MM.1S (cell line): Measurements from ENCODE around the gene TMEM132D.

Source experiments
- DNase-seq: peaks from one replicate; pipeline ENCODE4 v3.0.0-alpha.2; 2015
- H2AFZ ChIP-seq: fragments of 300-600 bp; sonication (generic); 2 replicates; pipeline ENCODE4 v1.6.0; 2016; ENCODE audit warnings: antibody characterized with exemption, low read length
- H3F3A ChIP-seq: fragments of 300-600 bp; sonication (generic); 2 replicates; pipeline ENCODE4 v1.6.1; 2016; ENCODE audit warnings: mild to moderate bottlenecking, antibody characterized with exemption, low read length, moderate library complexity, mixed read lengths; ENCODE audit not compliant: insufficient read depth
- H3K27ac ChIP-seq: fragments of 300-600 bp; sonication (generic); 2 replicates; pipeline ENCODE4 v1.5.1; 2016; ENCODE audit warnings: mild to moderate bottlenecking, low read length
- H3K27me3 ChIP-seq: fragments of 300-600 bp; sonication (generic); replicated peaks from 2 replicates; pipeline ENCODE4 v1.6.0; 2016; ENCODE audit warnings: low read length; ENCODE audit not compliant: insufficient read depth
- H3K36me3 ChIP-seq: fragments of 300-600 bp; sonication (generic); replicated peaks from 2 replicates; pipeline ENCODE4 v1.6.1; 2016; ENCODE audit warnings: mild to moderate bottlenecking, low read length, mixed read lengths; ENCODE audit not compliant: insufficient read depth
- H3K4me1 ChIP-seq: fragments of 300-600 bp; sonication (generic); 2 replicates; pipeline ENCODE4 v1.6.1; 2016; ENCODE audit warnings: low read length, mixed read lengths
- H3K4me2 ChIP-seq: fragments of 300-600 bp; sonication (generic); 2 replicates; pipeline ENCODE4 v1.6.0; 2016; ENCODE audit warnings: low read depth, low read length
- H3K4me3 ChIP-seq: fragments of 300-600 bp; sonication (generic); 2 replicates; pipeline ENCODE4 v1.5.1; 2016; ENCODE audit warnings: low read length, mixed read lengths
- H3K79me2 ChIP-seq: fragments of 300-600 bp; sonication (generic); 2 replicates; pipeline ENCODE4 v1.6.1; 2016; ENCODE audit warnings: mixed run types, low read length, mixed read lengths
- H3K9ac ChIP-seq: fragments of 300-600 bp; sonication (generic); 2 replicates; pipeline ENCODE4 v1.6.1; 2016; ENCODE audit warnings: low read length, mixed read lengths
- H3K9me2 ChIP-seq: fragments of 300-600 bp; sonication (generic); replicated peaks from 2 replicates; pipeline ENCODE4 v1.6.1; 2016; ENCODE audit warnings: mild to moderate bottlenecking, low read length, mixed read lengths; ENCODE audit not compliant: insufficient read depth
- H3K9me3 ChIP-seq: fragments of 300-600 bp; sonication (generic); replicated peaks from 2 replicates; pipeline ENCODE4 v1.6.1; 2016; ENCODE audit warnings: mild to moderate bottlenecking, low read length, mixed read lengths; ENCODE audit not compliant: insufficient read depth
- H4K20me1 ChIP-seq: fragments of 300-600 bp; sonication (generic); 2 replicates; pipeline ENCODE4 v1.6.1; 2016; ENCODE audit warnings: mild to moderate bottlenecking, low read length, moderate library complexity, mixed read lengths; ENCODE audit not compliant: insufficient read depth
- EZH2 ChIP-seq: fragments of 300-600 bp; sonication (generic); optimal IDR thresholded peaks from 2 replicates; pipeline ENCODE3; 2017; ENCODE audit warnings: low read depth, mild to moderate bottlenecking, antibody characterized with exemption, low read length, mixed read lengths
- EZH2phosphoT487 ChIP-seq: fragments of 300-600 bp; sonication (generic); IDR thresholded peaks from 2 replicates; pipeline ENCODE4 v1.6.1; 2018; ENCODE audit warnings: antibody characterized with exemption, low read length
- TF ChIP-seq, protein P1 (sequence below): fragments of 300-600 bp; sonication (generic); IDR thresholded peaks from 2 replicates; pipeline ENCODE4 v1.5.1; 2016; ENCODE audit warnings: antibody characterized with exemption, low read length, mixed read lengths

Gene TMEM132D

DNA sequence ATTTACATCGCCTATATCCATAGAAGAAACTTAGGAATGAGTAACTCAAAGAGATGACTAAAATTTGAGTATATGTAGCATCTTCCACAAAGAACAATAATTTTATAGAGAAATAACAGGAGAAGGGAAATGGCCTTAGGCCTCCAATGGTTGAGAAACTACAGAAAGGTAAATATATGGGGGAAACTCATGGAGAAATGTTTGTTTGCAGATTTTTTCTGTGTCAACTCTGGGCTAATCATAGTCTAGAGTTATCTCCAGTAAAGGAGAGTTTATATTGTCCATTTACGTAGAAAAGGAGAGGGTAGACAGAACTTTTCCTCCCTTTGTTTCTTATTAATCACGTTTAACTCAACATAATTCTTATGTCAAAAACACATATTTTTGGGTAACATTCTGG lies 806.4 kb downstream of the TMEM132D start:
- Histone ChIP-seq H3K9me2 (no peaks in the 10 kb centered on the region), H3K27me3 (no peaks in the 10 kb centered on the region), H3K9me3 (no peaks in the 10 kb centered on the region), H3K36me3 (no peaks in the 10 kb centered on the region), H3K4me1 (no peaks in the 10 kb centered on the region), H4K20me1 (no peaks in the 10 kb centered on the region), H3K4me3 (no peak overlapping the region), H2AFZ (no peak overlapping the region), H3F3A (no peaks in the 10 kb centered on the region), H3K9ac (no peak overlapping the region), H3K27ac (no peak overlapping the region), H3K4me2 (no peak overlapping the region), H3K79me2 (no peaks in the 10 kb centered on the region)
- DNase-seq: no peak
- no peak for TF ChIP-seq EZH2
- no peak for TF ChIP-seq EZH2phosphoT487
- TF ChIP-seq, protein P1, sequence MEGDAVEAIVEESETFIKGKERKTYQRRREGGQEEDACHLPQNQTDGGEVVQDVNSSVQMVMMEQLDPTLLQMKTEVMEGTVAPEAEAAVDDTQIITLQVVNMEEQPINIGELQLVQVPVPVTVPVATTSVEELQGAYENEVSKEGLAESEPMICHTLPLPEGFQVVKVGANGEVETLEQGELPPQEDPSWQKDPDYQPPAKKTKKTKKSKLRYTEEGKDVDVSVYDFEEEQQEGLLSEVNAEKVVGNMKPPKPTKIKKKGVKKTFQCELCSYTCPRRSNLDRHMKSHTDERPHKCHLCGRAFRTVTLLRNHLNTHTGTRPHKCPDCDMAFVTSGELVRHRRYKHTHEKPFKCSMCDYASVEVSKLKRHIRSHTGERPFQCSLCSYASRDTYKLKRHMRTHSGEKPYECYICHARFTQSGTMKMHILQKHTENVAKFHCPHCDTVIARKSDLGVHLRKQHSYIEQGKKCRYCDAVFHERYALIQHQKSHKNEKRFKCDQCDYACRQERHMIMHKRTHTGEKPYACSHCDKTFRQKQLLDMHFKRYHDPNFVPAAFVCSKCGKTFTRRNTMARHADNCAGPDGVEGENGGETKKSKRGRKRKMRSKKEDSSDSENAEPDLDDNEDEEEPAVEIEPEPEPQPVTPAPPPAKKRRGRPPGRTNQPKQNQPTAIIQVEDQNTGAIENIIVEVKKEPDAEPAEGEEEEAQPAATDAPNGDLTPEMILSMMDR: no peak

GRCh38 chr12:129096968-129097367 lies 806.9 kb downstream of the TMEM132D start:
- no peak overlapping the region for H3K4me2 ChIP-seq
- no peaks in the 10 kb centered on the region for H3K36me3 ChIP-seq
- no peaks in the 10 kb centered on the region for H3F3A ChIP-seq
- H3K27ac ChIP-seq: no peak overlapping the region
- no peak overlapping the region for H3K4me3 ChIP-seq
- no peak overlapping the region for H3K9ac ChIP-seq
- no peaks in the 10 kb centered on the region for H3K27me3 ChIP-seq
- no peak for DNase-seq
- H4K20me1 ChIP-seq: no peaks in the 10 kb centered on the region
- H2AFZ ChIP-seq: no peak overlapping the region
- H3K9me2 ChIP-seq: no peaks in the 10 kb centered on the region
- H3K9me3 ChIP-seq: no peaks in the 10 kb centered on the region
- H3K4me1 ChIP-seq: no peaks in the 10 kb centered on the region
- H3K79me2 ChIP-seq: no peaks in the 10 kb centered on the region
- TF ChIP-seq, protein P1: no peak
- no peak for TF ChIP-seq EZH2phosphoT487
- TF ChIP-seq EZH2: no peak

DNA sequence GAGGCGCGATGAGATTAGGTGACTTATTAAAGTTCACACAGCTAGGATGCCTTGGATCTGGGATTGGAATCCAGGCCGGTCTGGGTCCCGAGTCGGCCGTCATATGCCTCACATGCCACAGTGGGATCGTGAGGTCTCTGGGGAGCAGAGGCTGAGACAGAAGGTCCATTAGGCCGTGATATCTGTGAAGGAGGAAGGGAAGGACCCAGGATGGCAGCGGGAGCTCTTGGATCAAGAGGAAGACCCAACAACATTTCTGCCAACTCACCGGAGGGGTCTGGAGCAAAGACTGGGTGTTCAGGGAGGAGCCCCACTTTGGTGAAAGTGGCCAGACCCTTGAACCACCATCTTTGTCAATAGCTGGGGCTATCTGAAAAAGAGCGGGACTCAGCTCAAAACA lies 807.6 kb downstream of the TMEM132D start:
- Histone ChIP-seq H3K79me2 (no peaks in the 10 kb centered on the region), H4K20me1 (no peaks in the 10 kb centered on the region), H3K27me3 (no peaks in the 10 kb centered on the region), H3K9ac (no peak overlapping the region), H3F3A (no peaks in the 10 kb centered on the region), H3K4me3 (no peak overlapping the region), H3K27ac (no peak overlapping the region), H2AFZ (no peak overlapping the region), H3K9me3 (no peaks in the 10 kb centered on the region), H3K9me2 (no peaks in the 10 kb centered on the region), H3K4me1 (no peaks in the 10 kb centered on the region), H3K36me3 (no peaks in the 10 kb centered on the region), H3K4me2 (no peak overlapping the region)
- no peak for DNase-seq
- TF ChIP-seq EZH2phosphoT487: no peak
- TF ChIP-seq, protein P1: no peak
- TF ChIP-seq EZH2: no peak

DNA sequence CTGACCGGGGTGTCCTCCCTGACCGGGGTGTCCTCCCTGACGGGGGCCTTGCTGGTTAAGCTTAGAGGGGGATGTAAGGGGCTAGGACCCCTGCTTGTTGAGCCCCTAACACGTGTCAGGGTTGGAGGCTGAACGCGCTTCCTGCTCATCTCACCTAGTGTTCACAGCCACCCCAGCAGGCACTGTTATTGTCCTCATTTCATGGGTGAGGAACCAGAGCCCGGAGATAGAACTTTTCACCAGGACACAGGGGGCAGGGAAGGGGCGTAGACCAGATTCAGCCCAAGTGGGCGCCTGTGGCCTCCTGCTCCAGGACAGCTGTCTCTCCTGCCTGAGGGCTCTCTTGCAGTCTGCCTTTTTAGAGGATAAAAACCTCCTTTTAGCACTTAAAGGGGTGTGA lies 814.2 kb downstream of the TMEM132D start:
- H3F3A ChIP-seq: no peaks in the 10 kb centered on the region
- H3K9me3 ChIP-seq: no peaks in the 10 kb centered on the region
- TF ChIP-seq, protein P1: no peak
- TF ChIP-seq EZH2 (no peak), EZH2phosphoT487 (no peak)
- H3K9ac ChIP-seq: no peak overlapping the region
- H3K4me2 ChIP-seq: no peak overlapping the region
- H3K4me1 ChIP-seq: no peaks in the 10 kb centered on the region
- H3K4me3 ChIP-seq: no peak overlapping the region
- no peaks in the 10 kb centered on the region for H3K27me3 ChIP-seq
- no peaks in the 10 kb centered on the region for H4K20me1 ChIP-seq
- no peaks in the 10 kb centered on the region for H3K79me2 ChIP-seq
- H3K27ac ChIP-seq: no peak overlapping the region
- H2AFZ ChIP-seq: no peak overlapping the region
- no peaks in the 10 kb centered on the region for H3K36me3 ChIP-seq
- H3K9me2 ChIP-seq: no peaks in the 10 kb centered on the region
- DNase-seq: no peak
